ENCODE data around the gene KLK5.

DNA sequence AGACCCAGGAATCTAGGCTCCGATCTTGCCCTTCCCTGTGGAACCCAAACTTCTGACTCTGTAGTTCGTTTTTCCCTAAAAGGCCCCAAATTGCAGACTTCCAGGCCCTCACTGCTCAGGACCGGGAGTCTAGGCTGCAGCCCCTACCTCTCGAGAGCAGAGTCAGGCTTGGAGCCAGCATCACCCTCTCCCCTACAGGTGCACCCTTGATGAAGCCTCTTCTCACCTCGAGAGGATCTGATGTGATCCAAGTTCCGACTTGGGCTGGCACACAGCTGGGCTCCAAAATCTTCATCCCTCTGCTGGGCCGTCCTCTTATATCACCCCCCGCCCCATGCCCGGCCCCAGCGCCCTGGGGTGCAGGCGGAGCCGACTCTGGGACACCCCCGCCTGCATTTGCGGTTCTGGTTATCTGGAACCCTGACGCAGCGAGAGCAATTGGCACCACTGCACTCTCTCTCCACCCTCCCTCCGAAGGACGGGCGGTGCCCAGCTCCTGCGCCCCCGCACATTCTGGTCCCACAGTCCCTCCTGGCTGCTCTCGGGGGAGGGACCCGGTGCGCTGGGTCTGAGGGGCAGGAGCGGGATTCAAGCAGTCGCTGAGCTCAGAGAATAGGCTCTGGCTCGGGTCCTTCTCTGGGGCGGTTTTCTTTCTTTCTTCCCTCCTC is 30.9 kb upstream of the KLK5 start, which contains the start of gene KLK7:
- no peak for TF ChIP-seq EZH2 (optimal IDR thresholded peaks at IDR 0.05; ENCODE audit: low read depth, low read length)
- TF ChIP-seq, protein P1, sequence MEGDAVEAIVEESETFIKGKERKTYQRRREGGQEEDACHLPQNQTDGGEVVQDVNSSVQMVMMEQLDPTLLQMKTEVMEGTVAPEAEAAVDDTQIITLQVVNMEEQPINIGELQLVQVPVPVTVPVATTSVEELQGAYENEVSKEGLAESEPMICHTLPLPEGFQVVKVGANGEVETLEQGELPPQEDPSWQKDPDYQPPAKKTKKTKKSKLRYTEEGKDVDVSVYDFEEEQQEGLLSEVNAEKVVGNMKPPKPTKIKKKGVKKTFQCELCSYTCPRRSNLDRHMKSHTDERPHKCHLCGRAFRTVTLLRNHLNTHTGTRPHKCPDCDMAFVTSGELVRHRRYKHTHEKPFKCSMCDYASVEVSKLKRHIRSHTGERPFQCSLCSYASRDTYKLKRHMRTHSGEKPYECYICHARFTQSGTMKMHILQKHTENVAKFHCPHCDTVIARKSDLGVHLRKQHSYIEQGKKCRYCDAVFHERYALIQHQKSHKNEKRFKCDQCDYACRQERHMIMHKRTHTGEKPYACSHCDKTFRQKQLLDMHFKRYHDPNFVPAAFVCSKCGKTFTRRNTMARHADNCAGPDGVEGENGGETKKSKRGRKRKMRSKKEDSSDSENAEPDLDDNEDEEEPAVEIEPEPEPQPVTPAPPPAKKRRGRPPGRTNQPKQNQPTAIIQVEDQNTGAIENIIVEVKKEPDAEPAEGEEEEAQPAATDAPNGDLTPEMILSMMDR (IDR thresholded peaks at IDR 0.05; ENCODE audit: low read length), result no peak

Data from MM.1S (cell line).